Measurements from ENCODE around the gene NF1. TPM values are rescaled to one million over a fixed set of nuclear protein-coding genes. Genes with fewer than 3 reads are reported as not detected.
"Not testable (repeated sequence)": the region's sequence is repeated elsewhere in the genome, so short reads cannot be mapped to it uniquely, and the experiment has no call there.

NF1 gene
- total and polyA plus RNA-seq, 11 donors = 6.8 to 82.0 (median 51.4) TPM

- 69 to 82% (median 79%) methylated on average over 7 of the region's 7 CpGs for WGBS, 4 donors
- peak overlapping the region in 4 of 12 donors; percentile 9 to 61 (median 40) for H3K4me3 ChIP-seq
- ATAC-seq = no peak
- no peaks in the 10 kb centered on the region for H3K27me3 ChIP-seq
- H3K4me1 ChIP-seq = peaks cover 0 to 53% (median 0%) of the 10 kb centered on the region in 12 donors
- intact Hi-C loops (cut with DNase I) = no loop called here
- DNase-seq = no peak
- TF ChIP-seq POLR2A (IDR thresholded peaks at IDR 0.05) = no peak
- no peak for TF ChIP-seq CTCF (IDR thresholded peaks at IDR 0.05)
- peaks cover 0 to 15% (median 0%) of the 10 kb centered on the region in 9 donors for H3K36me3 ChIP-seq
- no peaks in the 10 kb centered on the region for H3K9me3 ChIP-seq
- peak overlapping the region in 1 of 12 donors; percentile 88 for H3K27ac ChIP-seq
Measured at GRCh38 chr17:31310886-31311285, 216.1 kb downstream of the NF1 start.

GRCh38 chr17:31311526-31311925 is 216.7 kb downstream of the NF1 start:
- 80 to 86% (median 84%) methylated on average over 3 of the region's 3 CpGs for WGBS, 4 donors
- DNase-seq (no peak), ATAC-seq (no peak)
- Histone ChIP-seq H3K36me3 (peaks cover 0 to 10% (median 0%) of the 10 kb centered on the region in 9 donors), H3K4me3 (peak overlapping the region in 6 of 12 donors; percentile 1 to 61 (median 30)), H3K4me1 (peaks cover 0 to 55% (median 0%) of the 10 kb centered on the region in 12 donors), H3K27ac (peak overlapping the region in 1 of 12 donors; percentile 88), H3K9me3 (no peaks in the 10 kb centered on the region), H3K27me3 (no peaks in the 10 kb centered on the region)
- intact Hi-C loops (cut with DNase I) = no loop called here
- TF ChIP-seq CTCF (IDR thresholded peaks at IDR 0.05) (no peak), POLR2A (IDR thresholded peaks at IDR 0.05) (no peak)

- H3K27me3 ChIP-seq; intact Hi-C loops (cut with DNase I); ATAC-seq; H3K9me3 ChIP-seq; H3K36me3 ChIP-seq: not testable (repeated sequence)
- Histone ChIP-seq H3K4me1 (peaks cover 0 to 54% (median 0%) of the 10 kb centered on the region in 12 donors), H3K27ac (peak overlapping the region in 1 of 12 donors; percentile 88), H3K4me3 (peak overlapping the region in 7 of 12 donors; percentile 1 to 61 (median 19))
- DNase-seq = peak in 1 of 5 donors; percentile 26
- WGBS, 4 donors = 69 to 95% (median 84%) methylated on average over 7 of the region's 7 CpGs
Measured at GRCh38 chr17:31312223-31312622, 217.4 kb downstream of the NF1 start.

- Histone ChIP-seq H3K27me3 (no peaks in the 10 kb centered on the region), H3K9me3 (no peaks in the 10 kb centered on the region), H3K4me1 (peaks cover 0 to 50% (median 6%) of the 10 kb centered on the region in 12 donors), H3K27ac (peak within 1 kb of the TSS in 2 of 12 donors; percentile 40 to 88), H3K36me3 (peaks cover 0 to 7% (median 0%) of the 10 kb centered on the region in 9 donors), H3K4me3 (peak within 1 kb of the TSS in 9 of 12 donors; percentile 5 to 61 (median 23))
- no peak for TF ChIP-seq POLR2A (IDR thresholded peaks at IDR 0.05)
- no peak for TF ChIP-seq CTCF (IDR thresholded peaks at IDR 0.05)
- ATAC-seq (peak in 1 of 4 donors; percentile 45), DNase-seq (no peak)
- 73 to 78% (median 76%) methylated on average over 3 of the region's 3 CpGs for WGBS, 4 donors
- intact Hi-C loops (cut with DNase I) = no loop called here
Measured at GRCh38 chr17:31313982-31314781, 219.4 kb downstream of the NF1 start, which contains the start of gene EVI2B. Gene EVI2B (minus strand): TSS chr17:31314054. CDS start chr17:31305609, 8,445 bp downstream.

All from heart left ventricle (tissue), 16 donors.